ENCODE data around the gene CPED1. TPM values are rescaled to one million over a fixed set of nuclear protein-coding genes. Genes with fewer than 3 reads are reported as not detected.

Gene CPED1
- total RNA-seq, 1 experiment from 2014 or later: 1.8 TPM

DNA sequence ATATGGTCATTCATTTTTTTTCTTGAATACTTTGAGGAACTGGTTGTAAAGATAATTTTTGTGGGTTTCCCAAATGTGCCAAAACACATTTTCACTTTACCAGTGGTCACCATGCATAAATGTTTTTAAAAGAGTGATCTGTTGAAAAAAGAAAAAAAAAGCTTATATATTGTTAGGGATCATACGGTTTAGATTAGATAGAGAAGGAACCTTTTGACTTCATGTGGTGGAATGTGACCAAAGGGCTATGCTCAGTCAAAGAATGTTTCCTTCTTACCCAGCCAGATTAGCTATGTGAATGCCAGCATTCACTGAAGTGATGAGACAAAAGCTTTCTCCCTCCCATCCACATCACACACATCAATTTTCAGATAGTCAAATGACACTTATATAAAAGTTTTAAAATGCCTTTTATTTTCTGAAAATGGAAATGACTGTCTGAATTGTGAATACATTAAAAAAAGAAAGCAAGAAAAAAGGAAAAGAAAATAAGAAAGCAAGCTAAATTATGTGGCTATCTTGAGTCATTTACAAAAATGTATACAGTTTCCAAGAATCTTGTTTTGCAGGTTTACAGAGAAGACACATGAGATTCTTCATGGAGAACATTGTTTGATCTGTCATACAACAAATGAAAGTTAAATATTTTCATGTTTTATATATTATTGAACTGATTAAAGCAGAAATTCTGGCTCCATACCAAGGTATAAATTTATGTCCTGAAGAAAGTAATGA is 8.6 kb upstream of the CPED1 start:
- Histone ChIP-seq H2AFZ (ENCODE audit: low read length) (no peak overlapping the region), H3K27ac (ENCODE audit: low read length) (no peak overlapping the region), H3K4me2 (ENCODE audit: low read length) (0 out of 2 replicates have a peak overlapping the region, but pooled peaks have one; percentile 26), H3K4me3 (ENCODE audit: low read length) (no peak overlapping the region), H3K9me3 (ENCODE audit: low read length) (no peaks in the 10 kb centered on the region), H3K79me2 (ENCODE audit: low read length) (no peaks in the 10 kb centered on the region), H3K4me1 (ENCODE audit: insufficient read depth, low read length) (peaks cover 23% of the 10 kb centered on the region), H3K9me2 (replicated peaks; ENCODE audit: low read length) (no peaks in the 10 kb centered on the region), H4K20me1 (ENCODE audit: low read length) (no peaks in the 10 kb centered on the region), H3K36me3 (ENCODE audit: low read depth, low read length) (peaks cover 4% of the 10 kb centered on the region), H3F3A (ENCODE audit: low read length, unreplicated experiment) (no peaks in the 10 kb centered on the region), H3K27me3 (ENCODE audit: low read length) (no peaks in the 10 kb centered on the region), H3K9ac (ENCODE audit: low read length) (no peak overlapping the region)
- TF ChIP-seq, protein P1, sequence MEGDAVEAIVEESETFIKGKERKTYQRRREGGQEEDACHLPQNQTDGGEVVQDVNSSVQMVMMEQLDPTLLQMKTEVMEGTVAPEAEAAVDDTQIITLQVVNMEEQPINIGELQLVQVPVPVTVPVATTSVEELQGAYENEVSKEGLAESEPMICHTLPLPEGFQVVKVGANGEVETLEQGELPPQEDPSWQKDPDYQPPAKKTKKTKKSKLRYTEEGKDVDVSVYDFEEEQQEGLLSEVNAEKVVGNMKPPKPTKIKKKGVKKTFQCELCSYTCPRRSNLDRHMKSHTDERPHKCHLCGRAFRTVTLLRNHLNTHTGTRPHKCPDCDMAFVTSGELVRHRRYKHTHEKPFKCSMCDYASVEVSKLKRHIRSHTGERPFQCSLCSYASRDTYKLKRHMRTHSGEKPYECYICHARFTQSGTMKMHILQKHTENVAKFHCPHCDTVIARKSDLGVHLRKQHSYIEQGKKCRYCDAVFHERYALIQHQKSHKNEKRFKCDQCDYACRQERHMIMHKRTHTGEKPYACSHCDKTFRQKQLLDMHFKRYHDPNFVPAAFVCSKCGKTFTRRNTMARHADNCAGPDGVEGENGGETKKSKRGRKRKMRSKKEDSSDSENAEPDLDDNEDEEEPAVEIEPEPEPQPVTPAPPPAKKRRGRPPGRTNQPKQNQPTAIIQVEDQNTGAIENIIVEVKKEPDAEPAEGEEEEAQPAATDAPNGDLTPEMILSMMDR (conservative IDR thresholded peaks at IDR 0.05; ENCODE audit: low read depth, low read length): no peak
- TF ChIP-seq EZH2 (IDR thresholded peaks at IDR 0.05; ENCODE audit: low read length, unreplicated experiment) (no peak), EZH2phosphoT487 (IDR thresholded peaks at IDR 0.05; ENCODE audit: borderline replicate concordance, low read length) (no peak)
- DNase-seq (peak; percentile 40), ATAC-seq (peak; percentile 30; the same call in 1 of the 2 replicates)
- POLR2A ChIA-PET (ENCODE audit: unreplicated experiment): interaction anchor here (0.6 kb wide), 1 partner anchor 123 kb away, joined by 3 read pairs; no protein-coding TSS in a partner anchor
- CTCF ChIA-PET: no interaction called here
- BruUV-seq (replicated peaks): no TSS peak
- intact Hi-C loops (cut with micrococcal nuclease): loop anchor here (10.0 kb wide), 1 partner anchor 355 kb away; no protein-coding TSS in a partner anchor

DNA sequence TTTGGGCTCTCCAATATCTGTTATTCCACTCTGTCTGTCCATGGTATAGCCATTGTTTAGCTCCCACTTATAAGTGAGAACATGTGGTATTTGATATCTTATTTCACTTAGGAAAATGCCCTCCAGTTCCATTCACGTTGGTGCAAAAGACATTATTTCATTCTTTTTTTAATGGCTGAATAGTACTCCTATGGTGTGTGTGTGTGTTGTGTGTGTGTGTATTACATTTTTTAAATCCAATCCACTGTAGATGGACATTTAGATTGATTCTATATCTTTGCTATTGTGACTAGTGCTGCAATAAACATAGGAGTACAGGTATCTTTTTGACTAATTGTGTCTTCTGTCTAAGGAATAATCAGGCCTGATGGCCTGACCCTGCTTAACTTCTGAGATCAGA is 7.4 kb upstream of the CPED1 start:
- intact Hi-C loops (cut with micrococcal nuclease): loop anchor here (10.0 kb wide), 1 partner anchor 354 kb away; no protein-coding TSS in a partner anchor
- Histone ChIP-seq H3K4me3 (ENCODE audit: low read length) (no peak overlapping the region), H3F3A (ENCODE audit: low read length, unreplicated experiment) (no peaks in the 10 kb centered on the region)

More for the DNA sequence above, 7.4 kb upstream of the CPED1 start:
- ATAC-seq (no peak), DNase-seq (no peak)
- peaks cover 23% of the 10 kb centered on the region for H3K4me1 ChIP-seq (ENCODE audit: insufficient read depth, low read length)
- no peaks in the 10 kb centered on the region for H3K9me2 ChIP-seq (replicated peaks; ENCODE audit: low read length)
- no peak overlapping the region for H3K4me2 ChIP-seq (ENCODE audit: low read length)
- no peak for TF ChIP-seq EZH2 (IDR thresholded peaks at IDR 0.05; ENCODE audit: low read length, unreplicated experiment)
- TF ChIP-seq, protein P1 (conservative IDR thresholded peaks at IDR 0.05; ENCODE audit: low read depth, low read length): no peak
- TF ChIP-seq EZH2phosphoT487 (IDR thresholded peaks at IDR 0.05; ENCODE audit: borderline replicate concordance, low read length): no peak
- H3K79me2 ChIP-seq (ENCODE audit: low read length): no peaks in the 10 kb centered on the region
- H3K36me3 ChIP-seq (ENCODE audit: low read depth, low read length): no peaks in the 10 kb centered on the region; the same call in 1 of the 2 replicates
- H3K9ac ChIP-seq (ENCODE audit: low read length): no peak overlapping the region
- no TSS peak for BruUV-seq (replicated peaks)
- H3K27ac ChIP-seq (ENCODE audit: low read length): no peak overlapping the region
- ChIA-PET CTCF (no interaction called here), POLR2A (ENCODE audit: unreplicated experiment) (no interaction called here)
- H3K9me3 ChIP-seq (ENCODE audit: low read length): no peaks in the 10 kb centered on the region
- no peaks in the 10 kb centered on the region for H4K20me1 ChIP-seq (ENCODE audit: low read length)
- no peaks in the 10 kb centered on the region for H3K27me3 ChIP-seq (ENCODE audit: low read length)
- no peak overlapping the region for H2AFZ ChIP-seq (ENCODE audit: low read length)

Measured in PC-3 (cell line).